HG03558 (cell line): ENCODE measurements around the gene PFDN1.
A peak's percentile ranks its signal among the peaks of the same experiment; 100 is the strongest.
"Not testable (repeated sequence)": the region's sequence is repeated elsewhere in the genome, so short reads cannot be mapped to it uniquely, and the experiment has no call there.

Experiments
- ATAC-seq: cut with Tn5 transposase; IDR thresholded peaks from one replicate; pipeline ENCODE4 v1.9.1; 2021; ENCODE audit warnings: moderate number of reproducible peaks; ENCODE audit not compliant: unreplicated experiment; ENCODE audit errors: extremely low read depth

The PFDN1 gene, protein sequence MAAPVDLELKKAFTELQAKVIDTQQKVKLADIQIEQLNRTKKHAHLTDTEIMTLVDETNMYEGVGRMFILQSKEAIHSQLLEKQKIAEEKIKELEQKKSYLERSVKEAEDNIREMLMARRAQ

DNA sequence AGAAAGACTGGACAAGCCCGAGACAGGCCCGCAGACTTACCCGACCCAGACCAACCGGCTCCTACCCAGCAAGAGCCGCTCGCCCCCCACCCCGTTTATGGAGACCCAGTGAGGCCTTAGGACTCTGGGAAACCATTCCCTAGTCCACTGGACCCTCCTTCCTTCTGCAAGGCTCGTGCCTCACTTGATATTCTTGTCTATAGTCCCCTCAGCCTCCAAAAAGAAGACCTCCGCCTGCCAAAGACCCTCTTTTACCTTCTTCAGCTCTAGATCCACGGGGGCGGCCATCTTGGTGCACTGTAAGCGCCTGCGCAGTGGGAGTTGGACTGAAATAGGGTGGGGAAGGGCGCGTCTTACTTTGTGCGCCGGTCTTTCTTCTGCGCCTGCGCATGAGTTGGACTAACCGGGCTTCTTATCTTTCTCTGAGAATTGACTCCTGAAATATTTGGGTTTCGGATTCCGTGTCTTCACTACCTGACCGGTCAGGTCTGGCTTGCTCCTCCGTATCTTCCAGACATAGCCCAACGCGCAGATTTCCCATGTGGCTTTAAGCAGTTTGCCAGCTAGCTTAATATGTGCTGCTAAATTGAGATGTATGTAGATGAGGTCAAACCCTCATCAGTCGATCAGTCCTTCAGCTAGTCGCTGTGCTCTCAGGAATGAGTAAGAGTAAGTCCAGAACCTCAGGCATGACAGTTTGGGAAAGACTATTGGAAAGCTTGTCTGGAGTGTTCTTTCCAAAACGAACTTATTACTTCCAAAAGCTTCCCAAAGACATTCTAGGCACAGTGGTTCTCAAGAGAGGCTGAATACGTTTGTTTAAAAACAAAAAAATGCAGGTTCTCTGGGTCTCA is at the start of gene PFDN1:
Gene PFDN1, minus strand, starts transcription at position 316 of the 854 bp plus-strand sequence. Its CDS starts 28 bp downstream, at position 288.
- peak; percentile 78 for ATAC-seq

DNA sequence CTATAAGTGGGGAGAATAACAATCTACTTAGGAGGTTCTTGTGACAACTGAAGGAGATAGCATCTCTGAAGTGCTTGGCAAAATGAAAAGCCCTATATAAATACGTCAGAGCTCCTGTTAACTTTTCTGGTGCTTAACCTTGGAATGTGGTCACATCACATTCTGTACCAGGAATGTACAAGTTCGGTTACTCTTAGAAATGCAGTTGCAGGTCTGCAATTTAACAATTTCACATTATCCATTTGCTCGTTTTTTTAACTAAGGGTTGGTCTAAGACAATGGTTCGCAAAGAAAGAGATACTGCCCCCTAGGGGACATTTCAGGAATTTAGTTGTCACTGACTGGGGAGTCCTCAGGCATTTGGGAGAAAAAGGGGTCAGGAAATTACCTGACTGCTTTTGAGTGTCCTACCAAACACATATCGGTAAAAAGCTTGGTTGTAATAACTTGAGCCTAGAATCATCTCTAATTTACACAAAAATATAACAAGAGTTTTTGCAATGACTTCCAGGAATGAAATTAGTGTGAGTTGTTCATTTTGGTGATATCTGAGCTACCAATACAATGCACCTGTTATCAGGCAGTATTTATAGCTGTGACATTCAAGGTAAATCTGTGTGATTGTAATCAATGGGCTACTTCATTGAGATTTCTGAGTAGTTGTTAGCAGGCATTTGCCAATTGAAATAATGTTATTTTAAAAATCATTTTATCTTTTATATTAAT is 48.9 kb upstream of the PFDN1 start:
- peak; percentile 63 for ATAC-seq

GRCh38 chr5:140349244-140349643 is 46.3 kb upstream of the PFDN1 start:
- no peak for ATAC-seq

- no peak for ATAC-seq
These were observed 45.2 kb upstream of the PFDN1 start for GRCh38 chr5:140348104-140348503.

DNA sequence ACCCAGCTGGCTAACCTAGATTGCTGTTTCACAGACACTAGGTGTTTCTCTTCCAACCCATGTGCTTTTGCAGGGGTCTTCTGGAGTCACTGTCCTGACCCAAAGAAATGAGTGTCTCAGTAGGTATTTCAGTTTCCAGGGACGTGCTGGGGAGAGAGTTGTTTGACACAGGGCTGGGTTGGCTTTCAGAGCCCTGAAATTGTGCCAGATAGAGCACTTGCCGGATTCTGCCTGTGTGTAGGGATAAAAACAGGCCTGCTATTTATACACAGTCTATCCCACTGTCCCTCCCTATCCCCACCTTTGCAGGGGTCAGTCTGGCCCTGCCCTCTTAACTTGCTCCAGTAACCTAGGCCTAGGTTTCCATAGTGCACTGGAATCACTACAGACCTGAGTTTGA is 44.5 kb upstream of the PFDN1 start:
- no peak for ATAC-seq

- ATAC-seq: peak; percentile 49
These were observed 43.7 kb upstream of the PFDN1 start, which contains the start of gene HBEGF for GRCh38 chr5:140346348-140347221. HBEGF (minus strand) TSS chr5:140346603; CDS start chr5:140346328, 275 bp downstream.

GRCh38 chr5:140345919-140346347 is 43.0 kb upstream of the PFDN1 start:
- ATAC-seq: peak; percentile 8

- no peak for ATAC-seq
These were observed 42.0 kb upstream of the PFDN1 start for GRCh38 chr5:140344683-140345423.

GRCh38 chr5:140343849-140344248 is 40.9 kb upstream of the PFDN1 start:
- ATAC-seq: not testable (repeated sequence)

- ATAC-seq: no peak
These were observed 40.0 kb upstream of the PFDN1 start for GRCh38 chr5:140342896-140343295.

- ATAC-seq: no peak
These were observed 39.4 kb upstream of the PFDN1 start for GRCh38 chr5:140342287-140342686.

GRCh38 chr5:140341591-140341990 is 38.7 kb upstream of the PFDN1 start:
- no peak for ATAC-seq

GRCh38 chr5:140340605-140341121 is 37.8 kb upstream of the PFDN1 start:
- no peak for ATAC-seq

GRCh38 chr5:140339636-140340035 is 36.7 kb upstream of the PFDN1 start:
- no peak for ATAC-seq

- ATAC-seq: no peak
These were observed 36.0 kb upstream of the PFDN1 start for GRCh38 chr5:140338908-140339307.

DNA sequence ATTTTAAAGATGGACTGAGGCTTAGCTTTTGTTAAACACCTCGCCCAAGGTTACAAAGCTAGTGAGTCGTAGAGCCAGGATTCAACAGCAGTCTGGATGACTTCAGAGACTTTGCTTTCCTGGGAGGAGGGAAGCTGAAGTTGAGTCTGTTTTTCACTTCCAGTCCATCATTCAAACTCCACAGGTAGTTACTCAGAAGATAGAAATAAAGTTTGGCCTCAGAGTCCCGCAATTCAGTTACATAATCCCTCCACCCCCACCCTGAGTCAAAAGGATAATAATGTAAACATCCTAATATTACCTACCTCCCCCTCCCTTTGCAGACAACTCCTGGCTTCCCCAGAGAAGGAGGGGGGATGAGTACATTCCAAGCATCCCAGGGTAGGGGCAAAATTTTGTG is 35.4 kb upstream of the PFDN1 start:
- ATAC-seq: no peak

DNA sequence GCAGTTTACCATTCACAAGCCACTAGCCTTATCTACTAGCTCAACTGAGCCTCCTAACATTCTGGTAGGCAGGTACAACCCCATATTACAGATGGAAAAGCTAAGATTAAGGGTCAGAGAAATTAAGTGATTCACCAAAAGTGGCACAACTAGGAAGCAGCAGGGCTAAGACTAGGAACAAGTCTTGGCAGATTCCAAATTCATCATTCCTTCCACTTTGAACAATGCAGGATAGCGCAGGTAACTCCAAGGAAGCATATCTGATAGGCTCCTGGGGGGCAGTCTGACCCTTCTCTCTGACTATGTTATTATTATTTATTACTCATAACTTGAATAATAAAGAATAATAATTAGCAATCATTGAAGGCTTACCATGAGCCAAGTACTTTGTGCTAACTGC is 35.0 kb upstream of the PFDN1 start:
- ATAC-seq: no peak

DNA sequence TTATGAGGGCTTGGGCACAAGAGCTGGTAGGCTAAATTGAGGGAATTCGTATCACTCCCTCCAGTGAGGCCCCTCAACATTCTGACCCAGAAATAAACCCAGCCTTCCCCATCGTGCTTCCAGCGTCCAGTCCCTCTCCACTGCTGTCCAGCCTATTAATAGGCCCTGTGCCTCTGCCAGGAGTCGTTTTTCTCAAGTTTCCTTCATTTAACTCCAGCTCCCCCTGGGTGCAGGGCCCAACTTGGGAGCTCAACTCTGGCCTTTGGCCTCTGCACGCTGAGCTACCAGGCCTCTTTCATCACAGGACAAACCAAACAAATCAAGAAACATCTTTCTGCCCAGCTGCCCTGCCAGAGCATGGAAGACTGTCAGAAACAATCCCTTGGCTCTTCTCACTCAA is 33.5 kb upstream of the PFDN1 start:
- no peak for ATAC-seq

GRCh38 chr5:140331638-140332037 is 28.7 kb upstream of the PFDN1 start:
- ATAC-seq: no peak
